Fibroblast of skin of right quadriceps (primary cell): Measurements from ENCODE around the gene CNTN4.
"Not testable (repeated sequence)": the region's sequence is repeated elsewhere in the genome, so short reads cannot be mapped to it uniquely, and the experiment has no call there.

Source experiments
- DNase-seq: peaks from one replicate; pipeline ENCODE4 v3.0.0-alpha.2; 2013

The CNTN4 gene

GRCh38 chr3:2873986-2874385, 775.3 kb downstream of the CNTN4 start:
- no peak for DNase-seq

DNA sequence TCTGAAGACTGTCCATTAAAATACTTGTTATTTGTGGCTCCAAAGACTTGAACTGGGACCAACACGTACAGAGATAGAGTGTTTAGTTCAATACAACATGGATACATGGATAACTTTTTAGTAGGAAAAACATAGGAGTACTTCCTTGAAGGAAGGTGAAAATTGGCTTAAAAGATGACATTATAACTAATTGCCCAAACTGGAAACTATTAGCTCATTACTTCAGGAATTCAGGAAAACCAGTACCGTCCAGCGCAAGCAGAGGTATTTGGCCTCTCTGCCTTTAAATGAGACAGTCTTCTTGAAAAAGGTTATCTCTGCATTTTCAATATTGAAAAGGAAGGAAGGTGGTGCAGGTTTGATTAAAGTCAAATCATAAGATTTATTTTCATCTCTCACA, 777.0 kb downstream of the CNTN4 start:
- DNase-seq, result no peak

DNA sequence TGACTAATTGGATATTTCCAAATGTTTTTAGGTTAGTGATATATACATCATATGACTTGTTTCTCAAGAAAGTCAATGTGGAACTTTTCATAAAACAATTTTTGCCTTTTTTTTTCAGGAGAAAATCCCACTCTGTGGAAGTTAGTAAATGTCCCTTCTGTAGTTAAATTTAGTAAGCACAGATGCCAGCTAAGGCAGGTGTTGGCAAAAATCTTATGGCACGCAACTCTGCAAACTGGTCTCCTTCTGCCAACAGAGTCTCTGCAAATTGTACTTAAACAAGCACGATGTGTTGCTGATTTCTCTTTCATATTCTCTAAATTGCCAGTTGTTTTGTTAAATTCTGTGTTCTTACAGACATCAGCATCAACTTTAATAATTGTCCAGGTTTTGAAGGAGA, 777.7 kb downstream of the CNTN4 start:
- DNase-seq, result no peak

GRCh38 chr3:2879023-2879422, 780.4 kb downstream of the CNTN4 start:
- DNase-seq, result no peak

DNA sequence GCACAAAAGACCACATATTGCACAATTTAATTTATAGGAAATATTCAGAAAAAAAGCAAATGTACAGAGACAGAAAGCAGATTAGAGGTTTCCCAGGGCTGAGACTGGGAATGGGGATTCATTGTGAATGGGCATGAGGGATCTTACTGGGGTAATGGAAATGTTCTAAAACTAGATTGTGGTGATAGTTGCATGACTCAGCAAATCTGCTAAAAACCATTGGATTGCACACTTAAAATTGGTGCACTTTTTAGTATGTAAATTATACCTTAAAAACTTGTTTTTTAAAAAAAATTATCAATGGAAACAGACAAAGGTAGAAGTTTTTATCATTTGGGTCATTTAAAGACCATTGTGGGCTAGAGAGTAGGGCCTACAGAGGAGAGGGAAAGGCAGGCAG, 780.9 kb downstream of the CNTN4 start:
- no peak for DNase-seq

DNA sequence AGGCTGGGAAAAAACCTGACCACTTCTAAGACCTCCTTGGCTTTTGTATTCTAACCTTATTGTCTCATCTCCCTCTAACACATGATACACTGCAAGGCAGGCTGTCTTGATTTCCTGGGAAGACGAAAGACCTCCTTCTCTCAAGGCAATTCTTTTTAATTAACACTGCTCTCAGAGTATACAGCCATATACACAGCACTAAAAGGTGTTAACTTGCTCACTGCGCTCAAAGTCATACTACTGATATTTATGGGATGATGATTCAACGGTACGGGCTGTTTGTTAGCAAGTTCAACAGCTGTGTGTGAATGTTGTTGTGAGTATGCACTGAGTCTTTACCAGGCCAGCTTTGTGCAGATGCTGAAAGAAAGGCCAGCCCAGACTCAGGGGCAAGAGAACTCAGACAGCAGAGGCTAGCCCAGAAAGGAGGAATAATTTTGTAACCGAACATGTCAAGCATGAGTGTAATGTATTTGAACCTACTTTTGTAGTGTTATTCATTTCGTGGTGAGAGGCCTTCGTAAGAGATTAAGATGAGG, 781.6 kb downstream of the CNTN4 start:
- no peak for DNase-seq

DNA sequence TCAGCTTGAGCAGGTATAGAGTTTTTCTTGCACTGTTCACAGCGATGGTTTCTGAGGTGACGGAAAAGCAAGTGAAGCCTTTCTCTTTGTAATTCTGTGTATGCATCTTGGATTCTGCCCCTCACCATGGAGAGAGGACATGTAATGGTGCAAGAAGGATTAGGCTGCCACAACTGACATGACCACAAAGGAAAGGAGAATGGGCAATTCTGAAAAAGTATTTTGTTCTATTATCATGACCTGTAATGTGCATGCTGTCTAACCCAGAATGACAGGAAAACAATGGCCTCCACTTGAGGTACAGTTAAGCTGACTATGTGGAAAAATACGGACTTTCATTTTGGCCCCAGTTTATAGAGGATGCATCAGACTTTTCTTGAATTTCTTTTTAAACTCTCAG, 784.6 kb downstream of the CNTN4 start:
- DNase-seq, result no peak

- DNase-seq, result no peak
These were observed 789.9 kb downstream of the CNTN4 start for GRCh38 chr3:2888592-2888991.

GRCh38 chr3:2889736-2890135, 791.1 kb downstream of the CNTN4 start:
- no peak for DNase-seq

DNA sequence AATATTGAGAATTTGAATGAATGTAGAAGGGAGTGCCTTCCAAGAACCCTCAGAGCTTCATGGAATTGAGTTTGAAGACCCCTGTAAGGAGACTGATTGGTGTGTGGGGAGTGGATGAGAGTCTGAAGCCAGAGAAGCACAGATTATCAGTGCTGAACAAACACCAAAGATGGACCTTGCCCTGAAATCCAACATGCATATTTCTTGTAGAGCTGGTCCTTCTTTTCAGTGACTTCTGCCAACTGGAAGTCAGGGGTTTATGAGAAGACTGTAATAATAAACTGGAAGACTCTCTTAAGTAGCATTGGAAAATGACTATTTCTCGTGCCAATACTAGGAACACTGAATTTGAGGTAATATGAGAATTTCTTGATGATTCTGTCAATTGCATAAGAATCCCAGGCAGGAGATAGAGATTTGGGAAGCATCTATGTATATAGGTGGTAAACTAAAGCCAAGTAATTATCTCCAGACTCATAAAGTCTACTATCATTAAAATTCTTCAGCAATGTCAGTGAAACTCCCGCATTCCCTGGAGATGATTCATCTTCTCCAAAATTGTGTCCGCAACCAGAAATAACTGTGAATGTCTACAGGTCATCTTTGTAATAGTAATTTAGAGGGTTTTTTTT, 797.8 kb downstream of the CNTN4 start:
- DNase-seq, result peak; percentile 24

GRCh38 chr3:2897821-2898220, 799.2 kb downstream of the CNTN4 start:
- no peak for DNase-seq

- DNase-seq, result no peak
These were observed 800.1 kb downstream of the CNTN4 start for GRCh38 chr3:2898591-2899353.

- DNase-seq, result no peak
These were observed 805.4 kb downstream of the CNTN4 start for GRCh38 chr3:2904054-2904453.

DNA sequence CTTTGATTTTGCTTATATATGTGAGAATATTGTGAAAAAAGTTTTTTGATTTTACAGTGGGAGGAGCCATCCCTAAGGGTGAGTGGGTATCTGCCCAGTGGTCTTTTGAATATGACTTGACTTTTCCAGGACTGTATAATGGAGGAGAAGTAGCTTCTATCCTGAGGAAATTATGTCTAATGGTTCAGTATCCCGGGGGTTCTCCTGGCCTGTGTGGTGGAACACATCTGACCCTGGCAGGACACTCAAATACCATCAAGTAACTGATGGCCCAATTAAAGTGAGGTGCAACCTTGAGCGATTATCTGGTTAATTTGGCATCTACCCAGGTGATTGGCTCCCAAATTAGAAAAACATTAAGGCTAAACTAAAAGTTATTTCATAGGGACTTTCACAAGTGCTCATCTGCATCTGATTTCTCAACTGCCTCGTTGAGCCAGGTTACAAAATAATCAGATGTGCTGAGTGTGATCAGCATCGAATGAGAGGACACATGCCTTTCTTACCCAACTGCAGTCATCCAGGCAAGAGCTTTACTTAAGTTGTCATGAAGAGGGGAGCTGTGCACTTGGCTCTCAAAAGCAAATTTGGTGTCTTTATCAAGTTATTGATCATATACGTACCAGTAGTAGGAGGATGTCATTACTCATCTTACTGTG, 810.2 kb downstream of the CNTN4 start:
- DNase-seq, result no peak

DNA sequence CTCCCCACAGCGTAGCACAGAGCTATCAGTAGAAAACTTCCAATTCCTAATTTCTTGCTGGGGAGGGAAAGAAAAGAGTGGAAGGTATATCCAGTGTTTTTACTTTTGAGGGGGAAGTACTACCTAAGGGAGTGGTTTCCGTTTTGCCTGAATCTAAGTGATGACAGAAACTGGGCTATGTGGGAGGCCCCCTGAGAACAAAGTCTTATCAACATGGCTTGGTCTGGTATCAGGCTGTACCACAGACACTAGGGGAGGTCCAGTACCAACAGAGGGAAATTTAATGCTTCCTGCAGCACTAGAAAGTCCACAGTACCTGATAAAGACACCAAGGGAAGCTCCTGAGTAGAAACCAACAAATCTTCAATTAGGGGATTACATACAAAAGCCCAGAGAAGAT, 812.3 kb downstream of the CNTN4 start:
- DNase-seq, result no peak

DNA sequence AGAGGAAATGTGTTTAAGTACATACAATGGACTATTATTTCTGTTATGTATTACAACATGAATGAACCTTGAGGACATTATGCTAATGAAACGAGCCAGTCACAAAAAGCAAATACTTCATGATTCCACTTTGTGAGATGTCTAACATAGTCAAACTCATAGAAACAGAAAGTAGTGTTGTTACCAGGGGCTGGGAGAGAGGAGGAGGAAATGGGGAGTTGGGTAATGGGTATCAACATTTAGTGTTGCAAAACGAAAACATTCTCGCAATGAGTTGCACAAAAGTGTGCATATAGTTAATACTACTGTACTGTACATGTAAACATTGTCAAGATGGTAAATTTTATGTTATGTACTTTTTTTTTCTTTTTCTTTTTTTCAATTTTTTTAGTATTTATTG, 817.2 kb downstream of the CNTN4 start:
- DNase-seq, result no peak

GRCh38 chr3:2916640-2917039, 818.0 kb downstream of the CNTN4 start:
- not testable (repeated sequence) for DNase-seq

GRCh38 chr3:2920103-2920502, 821.4 kb downstream of the CNTN4 start:
- no peak for DNase-seq

- no peak for DNase-seq
These were observed 822.8 kb downstream of the CNTN4 start for GRCh38 chr3:2921452-2921851.

GRCh38 chr3:2921903-2922302, 823.2 kb downstream of the CNTN4 start:
- peak; percentile 24 for DNase-seq

DNA sequence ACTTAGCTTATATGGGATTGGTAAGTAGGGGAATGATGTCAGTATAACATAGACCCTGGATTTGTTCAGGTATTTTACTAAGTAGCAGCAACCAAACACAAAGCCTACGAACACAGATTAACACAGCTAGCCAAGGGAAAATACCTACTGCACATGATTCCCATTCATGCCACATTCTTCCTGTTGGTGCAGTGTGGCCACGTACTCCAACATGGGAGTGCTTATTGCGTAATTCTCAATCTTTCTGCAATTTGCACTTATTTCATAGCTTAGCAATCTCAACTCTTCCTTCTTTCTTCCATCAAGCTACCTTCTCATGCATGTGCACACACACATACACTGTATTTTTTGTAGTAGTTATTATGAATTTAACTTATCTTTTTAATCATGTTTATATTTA, 824.7 kb downstream of the CNTN4 start:
- no peak for DNase-seq

GRCh38 chr3:2927259-2927658, 828.6 kb downstream of the CNTN4 start:
- DNase-seq, result no peak

DNA sequence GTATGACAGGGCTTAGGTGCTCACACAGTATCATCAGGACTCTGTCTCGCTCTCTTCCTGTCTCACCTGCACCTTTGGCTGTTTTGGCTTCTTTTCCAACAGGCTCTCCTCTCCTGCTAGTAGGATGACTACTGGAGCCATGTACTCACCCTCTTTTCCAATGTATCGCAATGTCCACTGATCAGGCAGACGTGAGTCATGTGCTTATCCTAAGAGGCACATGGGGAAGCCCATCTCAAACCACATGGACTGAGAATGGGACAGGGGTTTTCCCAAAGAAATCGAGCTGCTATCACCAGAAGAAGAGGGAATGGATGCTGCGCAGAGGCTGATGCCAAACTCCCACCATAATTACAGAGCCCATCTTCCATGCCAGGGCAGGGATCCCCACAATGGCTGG, 830.9 kb downstream of the CNTN4 start:
- DNase-seq, result no peak

GRCh38 chr3:2931265-2931664, 832.6 kb downstream of the CNTN4 start:
- no peak for DNase-seq
